GM12891 (cell line): Measurements from ENCODE around the gene E2F1.

Experiments
- POLR2A ChIP-seq: IDR thresholded peaks from 2 replicates; pipeline ENCODE4 v1.6.1; 2011; ENCODE audit warnings: low read depth, low read length, control low read depth
- SPI1 ChIP-seq: IDR thresholded peaks from 2 replicates; pipeline ENCODE4 v1.6.1; 2011; ENCODE audit warnings: low read depth, low read length, control low read depth

DNA sequence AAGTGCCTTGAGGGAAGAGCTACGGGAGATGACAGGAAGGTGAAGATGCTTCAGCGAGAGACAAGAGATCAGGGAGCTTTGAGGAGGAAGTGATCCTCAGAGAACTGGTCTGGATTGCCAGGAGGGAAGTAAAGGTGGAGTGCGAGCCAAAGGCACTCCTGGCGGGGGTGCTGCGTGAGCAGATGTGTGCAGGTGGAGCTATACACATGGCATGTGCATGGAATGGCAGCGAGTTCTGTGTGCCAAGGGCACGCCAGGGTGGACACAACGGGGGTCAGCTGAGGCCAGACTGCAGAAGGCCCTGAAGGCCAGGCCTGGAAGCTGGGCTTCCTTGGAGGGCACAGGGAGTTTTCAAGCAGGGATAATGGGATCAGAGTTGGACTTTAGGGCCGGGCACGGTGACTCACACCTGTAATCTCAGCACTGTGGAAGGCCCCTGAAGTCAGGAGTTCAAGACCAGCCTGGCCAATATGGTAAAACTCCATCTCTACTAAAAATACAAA lies 27.7 kb upstream of the E2F1 start:
- TF ChIP-seq POLR2A = no peak
- TF ChIP-seq SPI1 = no peak
